ENCODE results near the gene ADCY5. TPM values are rescaled to one million over a fixed set of nuclear protein-coding genes. Genes with fewer than 3 reads are reported as not detected.
A peak's percentile ranks its signal among the peaks of the same experiment; 100 is the strongest.

ADCY5 gene
- polyA plus RNA-seq, 4 donors = 0.67 to 6.9 (median 5.0) TPM

DNA sequence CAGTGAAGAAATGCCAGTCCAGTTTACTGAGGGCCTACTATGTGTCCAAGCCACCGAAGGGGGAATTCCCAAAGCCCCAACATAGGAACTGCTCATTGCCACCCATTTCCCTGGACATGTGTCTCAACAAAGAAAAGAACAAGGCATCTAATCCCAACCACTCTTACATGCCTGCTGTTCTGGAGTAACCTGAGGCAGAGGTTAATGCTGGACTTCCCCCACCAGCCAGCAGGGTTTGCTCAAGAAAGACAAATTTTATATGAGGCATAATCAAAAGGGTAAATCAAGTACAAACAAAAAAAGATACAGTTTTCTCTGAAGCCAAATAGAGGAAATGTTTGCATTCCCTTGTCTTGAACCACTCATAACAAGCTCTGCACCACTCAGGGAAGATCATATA, 4.1 kb downstream of the ADCY5 start:
- Histone ChIP-seq H3K4me1 (ENCODE audit: control insufficient read depth in 3 of 3, insufficient read depth in 2 of 3, low read depth in 1 of 3, low read length in 2 of 3) (peaks cover 0 to 5% (median 0%) of the 10 kb centered on the region in 3 donors), H3K36me3 (ENCODE audit: control insufficient read depth in 3 of 3, insufficient read depth in 2 of 3, low read depth in 1 of 3, low read length in 3 of 3) (peaks cover 0 to 5% (median 0%) of the 10 kb centered on the region in 3 donors), H3K4me3 (ENCODE audit: low read depth in 1 of 3, low read length in 3 of 3) (no peak overlapping the region), H3K9me3 (ENCODE audit: control insufficient read depth in 2 of 2, insufficient read depth in 1 of 2, low read depth in 1 of 2, low read length in 1 of 2) (no peaks in the 10 kb centered on the region), H3K27ac (ENCODE audit: low read depth in 1 of 3, low read length in 2 of 3) (no peak overlapping the region), H3K27me3 (ENCODE audit: control insufficient read depth in 3 of 3, insufficient read depth in 3 of 3, low read length in 3 of 3) (peaks cover 10 to 18% (median 16%) of the 10 kb centered on the region in 3 donors)
- no peak for DNase-seq
- 60 to 72% (median 67%) methylated on average over 1 of the region's 1 CpG for WGBS, 3 donors
- no peak for FAIRE-seq

DNA sequence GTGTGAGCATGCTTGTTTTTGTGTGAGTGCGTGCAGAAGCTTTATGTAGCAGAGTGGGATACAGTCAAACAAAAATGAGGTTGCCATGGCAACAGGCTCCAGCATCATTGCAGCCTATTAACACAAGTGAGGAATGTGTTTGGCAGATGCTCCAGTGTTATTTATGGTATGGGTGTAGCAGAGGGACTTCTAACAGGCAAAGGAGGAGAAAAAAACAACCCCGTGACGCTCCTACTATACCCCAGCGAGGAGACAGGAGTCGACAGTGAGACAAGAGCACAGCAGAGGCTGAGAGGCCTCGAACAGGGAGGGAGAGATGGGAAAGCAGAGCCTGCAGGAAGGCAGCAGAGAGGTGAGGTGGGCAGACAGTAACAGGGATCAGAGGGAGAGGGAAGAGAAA, 4.9 kb downstream of the ADCY5 start:
- H3K9me3 ChIP-seq (ENCODE audit: control insufficient read depth in 2 of 2, insufficient read depth in 1 of 2, low read depth in 1 of 2, low read length in 1 of 2) = no peaks in the 10 kb centered on the region
- peaks cover 10 to 16% (median 14%) of the 10 kb centered on the region in 3 donors for H3K27me3 ChIP-seq (ENCODE audit: control insufficient read depth in 3 of 3, insufficient read depth in 3 of 3, low read length in 3 of 3)
- H3K36me3 ChIP-seq (ENCODE audit: control insufficient read depth in 3 of 3, insufficient read depth in 2 of 3, low read depth in 1 of 3, low read length in 3 of 3) = peaks cover 0 to 5% (median 0%) of the 10 kb centered on the region in 3 donors
- no peak for DNase-seq
- peaks cover 0 to 4% (median 0%) of the 10 kb centered on the region in 3 donors for H3K4me1 ChIP-seq (ENCODE audit: control insufficient read depth in 3 of 3, insufficient read depth in 2 of 3, low read depth in 1 of 3, low read length in 2 of 3)
- H3K4me3 ChIP-seq (ENCODE audit: low read depth in 1 of 3, low read length in 3 of 3) = no peak overlapping the region
- FAIRE-seq = no peak
- no peak overlapping the region for H3K27ac ChIP-seq (ENCODE audit: low read depth in 1 of 3, low read length in 2 of 3)
- 68 to 72% (median 68%) methylated on average over 6 of the region's 6 CpGs for WGBS, 3 donors

DNA sequence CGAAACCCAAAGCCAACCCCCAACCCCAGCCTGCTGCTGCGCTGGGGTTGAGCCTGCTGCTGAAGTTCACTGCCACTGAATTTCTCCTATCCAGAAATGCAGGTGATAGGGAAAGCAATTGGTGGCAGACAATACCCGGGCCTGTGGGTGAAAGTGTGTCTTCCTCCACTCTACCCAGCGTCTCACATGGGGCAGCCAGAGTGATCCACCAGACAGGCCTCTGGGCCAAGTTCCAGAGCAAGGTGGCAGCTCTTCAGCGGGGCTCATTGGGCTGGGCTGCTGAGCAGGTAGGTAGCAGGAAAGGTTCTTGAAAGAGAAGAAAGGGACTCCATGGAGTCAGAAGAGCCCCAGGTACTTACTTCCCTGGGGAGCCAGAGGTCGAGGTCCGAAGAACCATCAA, 6.0 kb downstream of the ADCY5 start:
- Histone ChIP-seq H3K4me3 (ENCODE audit: low read depth in 1 of 3, low read length in 3 of 3) (no peak overlapping the region), H3K27me3 (ENCODE audit: control insufficient read depth in 3 of 3, insufficient read depth in 3 of 3, low read length in 3 of 3) (peaks cover 5 to 12% (median 8%) of the 10 kb centered on the region in 3 donors), H3K27ac (ENCODE audit: low read depth in 1 of 3, low read length in 2 of 3) (no peak overlapping the region), H3K4me1 (ENCODE audit: control insufficient read depth in 3 of 3, insufficient read depth in 2 of 3, low read depth in 1 of 3, low read length in 2 of 3) (no peaks in the 10 kb centered on the region), H3K9me3 (ENCODE audit: control insufficient read depth in 2 of 2, insufficient read depth in 1 of 2, low read depth in 1 of 2, low read length in 1 of 2) (no peaks in the 10 kb centered on the region), H3K36me3 (ENCODE audit: control insufficient read depth in 3 of 3, insufficient read depth in 2 of 3, low read depth in 1 of 3, low read length in 3 of 3) (peaks cover 0 to 5% (median 0%) of the 10 kb centered on the region in 3 donors)
- WGBS, 3 donors = 78 to 85% (median 79%) methylated on average over 7 of the region's 7 CpGs
- FAIRE-seq (no peak), DNase-seq (no peak)

DNA sequence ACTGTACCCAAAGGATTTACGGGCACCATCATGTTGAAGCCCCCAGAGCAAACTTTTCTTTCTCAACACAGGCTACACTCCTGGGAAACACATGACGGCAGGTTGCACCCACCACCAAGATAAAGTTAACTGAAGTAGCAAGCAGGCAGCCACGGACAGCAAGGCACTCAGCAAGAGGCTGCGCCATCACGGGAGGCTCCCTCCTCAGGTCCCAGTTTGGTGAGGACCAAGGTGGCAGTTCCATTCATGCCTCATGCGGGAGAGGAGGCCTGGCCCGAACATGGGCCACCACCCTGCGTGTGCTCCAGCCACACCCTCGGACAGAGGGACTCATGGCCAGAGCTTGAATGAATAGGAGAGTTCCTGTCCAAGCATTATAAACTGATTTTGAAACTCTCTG, 6.8 kb downstream of the ADCY5 start:
- DNase-seq (no peak), FAIRE-seq (no peak)
- H3K9me3 ChIP-seq (ENCODE audit: control insufficient read depth in 2 of 2, insufficient read depth in 1 of 2, low read depth in 1 of 2, low read length in 1 of 2) = no peaks in the 10 kb centered on the region
- H3K4me3 ChIP-seq (ENCODE audit: low read depth in 1 of 3, low read length in 3 of 3) = no peak overlapping the region
- H3K27ac ChIP-seq (ENCODE audit: low read depth in 1 of 3, low read length in 2 of 3) = no peak overlapping the region
- peaks cover 0 to 3% (median 0%) of the 10 kb centered on the region in 3 donors for H3K36me3 ChIP-seq (ENCODE audit: control insufficient read depth in 3 of 3, insufficient read depth in 2 of 3, low read depth in 1 of 3, low read length in 3 of 3)
- 84 to 89% (median 87%) methylated on average over 9 of the region's 9 CpGs for WGBS, 3 donors
- no peaks in the 10 kb centered on the region for H3K4me1 ChIP-seq (ENCODE audit: control insufficient read depth in 3 of 3, insufficient read depth in 2 of 3, low read depth in 1 of 3, low read length in 2 of 3)
- H3K27me3 ChIP-seq (ENCODE audit: control insufficient read depth in 3 of 3, insufficient read depth in 3 of 3, low read length in 3 of 3) = peaks cover 4 to 8% (median 6%) of the 10 kb centered on the region in 3 donors

DNA sequence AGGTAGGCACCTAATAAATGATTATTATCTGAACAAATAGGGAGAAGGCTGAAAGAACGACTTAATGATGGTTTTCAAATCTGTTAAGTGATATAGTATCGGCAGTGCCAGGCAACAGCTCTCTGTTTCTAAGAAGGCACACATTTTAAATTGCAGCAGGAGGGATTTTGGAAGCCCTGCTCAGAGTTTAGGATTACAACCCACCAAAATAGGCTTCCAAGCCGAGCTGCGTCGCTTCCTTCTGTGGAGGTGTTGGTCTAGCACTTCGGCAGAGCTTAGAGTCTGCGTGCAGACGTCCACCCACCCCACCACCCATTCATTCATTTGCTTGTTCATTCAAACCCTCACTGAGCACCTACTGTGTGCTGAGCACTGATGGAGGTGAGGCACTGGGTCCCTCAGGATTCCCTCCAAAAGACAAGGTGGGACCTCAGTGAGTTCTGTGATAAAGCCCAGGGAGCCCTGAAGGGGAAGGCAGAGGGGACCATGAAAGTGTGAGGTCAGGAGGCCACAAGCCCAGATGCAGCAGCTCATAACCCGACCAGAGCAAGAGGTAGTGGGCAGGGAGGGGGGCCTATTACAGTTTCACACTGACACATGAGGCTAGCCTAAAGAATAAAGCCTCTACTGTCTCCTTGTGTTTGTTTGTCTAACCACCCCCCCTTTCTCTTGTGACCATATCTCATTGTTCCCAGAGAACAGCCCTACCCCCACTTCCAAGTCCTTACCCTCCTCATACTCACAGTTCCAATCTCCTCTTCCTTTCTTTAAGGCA, 8.9 kb downstream of the ADCY5 start:
- H3K27me3 ChIP-seq (ENCODE audit: control insufficient read depth in 3 of 3, insufficient read depth in 3 of 3, low read length in 3 of 3) = no peaks in the 10 kb centered on the region
- FAIRE-seq = no peak
- H3K9me3 ChIP-seq (ENCODE audit: control insufficient read depth in 2 of 2, insufficient read depth in 1 of 2, low read depth in 1 of 2, low read length in 1 of 2) = no peaks in the 10 kb centered on the region

DNA sequence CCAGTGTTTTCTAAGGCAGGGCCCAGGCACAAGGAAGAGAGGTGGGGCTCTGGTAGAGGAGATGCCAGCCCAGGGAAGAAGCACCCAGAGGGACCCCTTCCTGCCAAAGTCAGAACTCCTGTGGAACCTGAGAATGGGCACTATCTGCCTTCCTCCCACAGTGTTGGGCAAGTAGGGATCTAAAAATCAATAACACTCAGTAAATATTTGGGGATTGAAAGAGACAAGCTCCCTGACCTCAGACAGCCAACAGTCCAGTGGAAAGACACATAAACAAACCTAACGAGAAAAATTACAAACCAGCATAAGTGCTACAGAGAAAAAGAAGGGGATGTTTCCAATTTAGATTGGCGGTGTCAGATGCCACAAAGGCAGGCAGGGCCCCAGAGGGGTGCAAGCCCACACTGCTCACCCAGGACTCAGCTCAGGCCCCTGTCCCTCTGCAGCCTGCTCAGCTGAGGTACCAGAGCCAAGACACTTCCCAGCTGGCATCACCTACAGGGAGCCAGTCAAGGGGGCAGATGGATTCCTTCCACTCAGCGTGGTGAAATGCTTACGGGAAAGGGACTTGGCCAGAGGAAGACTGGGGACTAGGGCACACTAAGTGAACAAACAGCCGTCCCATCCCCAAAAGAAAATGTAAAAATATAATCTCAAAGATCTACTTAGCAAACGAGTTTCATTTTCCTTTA, 15.9 kb downstream of the ADCY5 start:
- Histone ChIP-seq H3K27ac (ENCODE audit: low read depth in 1 of 3, low read length in 2 of 3) (peak overlapping the region in 1 of 3 donors; percentile 8), H3K4me1 (ENCODE audit: control insufficient read depth in 3 of 3, insufficient read depth in 2 of 3, low read depth in 1 of 3, low read length in 2 of 3) (peaks cover 0 to 17% (median 11%) of the 10 kb centered on the region in 3 donors)
- no peak for FAIRE-seq

More for the DNA sequence above, 8.9 kb downstream of the ADCY5 start:
- H3K36me3 ChIP-seq (ENCODE audit: control insufficient read depth in 3 of 3, insufficient read depth in 2 of 3, low read depth in 1 of 3, low read length in 3 of 3) = peaks cover 0 to 3% (median 0%) of the 10 kb centered on the region in 3 donors
- no peak overlapping the region for H3K27ac ChIP-seq (ENCODE audit: low read depth in 1 of 3, low read length in 2 of 3)
- no peaks in the 10 kb centered on the region for H3K4me1 ChIP-seq (ENCODE audit: control insufficient read depth in 3 of 3, insufficient read depth in 2 of 3, low read depth in 1 of 3, low read length in 2 of 3)
- WGBS, 3 donors = 70 to 74% (median 74%) methylated on average over 9 of the region's 9 CpGs
- H3K4me3 ChIP-seq (ENCODE audit: low read depth in 1 of 3, low read length in 3 of 3) = no peak overlapping the region
- no peak for DNase-seq

DNA sequence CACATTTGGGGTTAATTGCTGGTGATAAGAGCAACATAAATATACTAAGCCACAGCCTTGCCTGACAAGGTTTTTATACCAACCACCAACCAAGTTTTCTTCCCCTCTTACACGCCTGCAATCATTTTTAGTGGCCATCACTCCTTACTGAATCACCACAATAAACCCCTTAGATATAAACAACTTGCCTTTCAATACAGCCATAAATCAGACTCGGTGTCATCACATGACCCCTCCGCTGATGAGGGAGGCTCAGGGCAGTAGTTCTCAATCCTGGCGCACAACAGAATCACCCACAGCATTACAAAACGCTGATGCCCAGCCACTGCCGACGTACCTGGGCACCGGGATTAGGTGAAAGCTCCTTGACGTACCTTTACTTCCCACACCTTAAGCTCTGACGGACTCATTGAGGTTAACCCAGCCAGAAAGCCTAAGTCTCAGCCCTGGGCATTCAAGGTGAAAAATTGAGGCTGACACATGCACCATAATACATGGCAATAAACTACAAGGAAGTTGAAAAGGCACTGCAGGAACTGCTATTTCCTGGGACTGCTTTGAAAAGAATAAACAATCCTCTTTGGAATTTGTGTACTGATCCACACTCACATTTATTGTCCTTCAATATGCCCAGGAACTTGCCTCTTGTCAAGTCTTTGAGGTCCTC, 17.1 kb downstream of the ADCY5 start:
- FAIRE-seq (no peak), DNase-seq (peak; percentile 38 to 60)
- Histone ChIP-seq H3K27me3 (ENCODE audit: control insufficient read depth in 3 of 3, insufficient read depth in 3 of 3, low read length in 3 of 3) (no peaks in the 10 kb centered on the region), H3K36me3 (ENCODE audit: control insufficient read depth in 3 of 3, insufficient read depth in 2 of 3, low read depth in 1 of 3, low read length in 3 of 3) (no peaks in the 10 kb centered on the region), H3K4me3 (ENCODE audit: low read depth in 1 of 3, low read length in 3 of 3) (no peak overlapping the region), H3K27ac (ENCODE audit: low read depth in 1 of 3, low read length in 2 of 3) (peak overlapping the region in 2 of 3 donors; percentile 8 to 53), H3K4me1 (ENCODE audit: control insufficient read depth in 3 of 3, insufficient read depth in 2 of 3, low read depth in 1 of 3, low read length in 2 of 3) (peaks cover 0 to 17% (median 11%) of the 10 kb centered on the region in 3 donors), H3K9me3 (ENCODE audit: control insufficient read depth in 2 of 2, insufficient read depth in 1 of 2, low read depth in 1 of 2, low read length in 1 of 2) (peaks cover 0 to 9% of the 10 kb centered on the region in 2 donors)
- WGBS, 3 donors = 12 to 52% (median 34%) methylated on average over 10 of the region's 10 CpGs

More for the DNA sequence above, 15.9 kb downstream of the ADCY5 start:
- WGBS, 3 donors = 68 to 87% (median 86%) methylated on average over 6 of the region's 6 CpGs
- no peak for DNase-seq
- Histone ChIP-seq H3K27me3 (ENCODE audit: control insufficient read depth in 3 of 3, insufficient read depth in 3 of 3, low read length in 3 of 3) (no peaks in the 10 kb centered on the region), H3K9me3 (ENCODE audit: control insufficient read depth in 2 of 2, insufficient read depth in 1 of 2, low read depth in 1 of 2, low read length in 1 of 2) (peaks cover 0 to 9% of the 10 kb centered on the region in 2 donors), H3K4me3 (ENCODE audit: low read depth in 1 of 3, low read length in 3 of 3) (no peak overlapping the region), H3K36me3 (ENCODE audit: control insufficient read depth in 3 of 3, insufficient read depth in 2 of 3, low read depth in 1 of 3, low read length in 3 of 3) (no peaks in the 10 kb centered on the region)

DNA sequence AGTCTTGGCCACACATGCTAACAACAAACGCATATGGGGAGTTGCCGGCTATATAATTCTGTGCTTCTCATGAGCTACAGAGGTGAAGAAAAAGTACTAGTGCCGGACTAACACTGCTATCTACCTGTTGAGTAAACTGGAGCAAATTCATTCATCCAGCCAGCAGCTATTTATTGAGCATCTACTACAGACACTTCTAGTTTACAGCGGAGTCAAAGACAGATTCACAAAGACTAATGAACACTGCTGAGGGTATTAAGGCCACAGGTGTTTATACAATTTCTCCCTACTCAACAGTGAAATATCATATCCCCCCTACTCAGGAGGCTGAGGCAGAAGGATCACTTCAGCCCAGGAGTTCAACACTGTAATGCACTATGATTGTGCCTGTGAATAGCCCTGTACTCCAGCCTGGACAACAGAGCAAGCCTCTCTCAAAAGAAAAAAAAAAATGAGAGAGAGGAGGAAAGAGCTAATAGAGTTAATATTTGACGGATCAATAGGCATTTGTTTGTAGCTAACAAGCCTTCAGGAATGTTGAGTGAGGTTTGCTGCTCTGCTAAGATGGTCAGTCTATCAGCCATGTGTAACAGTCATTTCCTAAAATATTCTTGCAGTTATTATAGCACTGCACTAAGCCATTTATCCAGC, 17.8 kb downstream of the ADCY5 start:
- Histone ChIP-seq H3K36me3 (ENCODE audit: control insufficient read depth in 3 of 3, insufficient read depth in 2 of 3, low read depth in 1 of 3, low read length in 3 of 3) (no peaks in the 10 kb centered on the region), H3K9me3 (ENCODE audit: control insufficient read depth in 2 of 2, insufficient read depth in 1 of 2, low read depth in 1 of 2, low read length in 1 of 2) (peaks cover 0 to 9% of the 10 kb centered on the region in 2 donors), H3K4me1 (ENCODE audit: control insufficient read depth in 3 of 3, insufficient read depth in 2 of 3, low read depth in 1 of 3, low read length in 2 of 3) (peaks cover 0 to 17% (median 11%) of the 10 kb centered on the region in 3 donors), H3K4me3 (ENCODE audit: low read depth in 1 of 3, low read length in 3 of 3) (no peak overlapping the region), H3K27ac (ENCODE audit: low read depth in 1 of 3, low read length in 2 of 3) (no peak overlapping the region), H3K27me3 (ENCODE audit: control insufficient read depth in 3 of 3, insufficient read depth in 3 of 3, low read length in 3 of 3) (no peaks in the 10 kb centered on the region)
- DNase-seq = no peak
- no peak for FAIRE-seq
- 78 to 85% (median 79%) methylated on average over 5 of the region's 5 CpGs for WGBS, 3 donors

Data from small intestine (tissue), 7 donors.